ENCODE data around the gene RAB3IL1.

GRCh38 chr11:61906522-61906909 is 10.8 kb downstream of the RAB3IL1 start:
- TF ChIP-seq REST (IDR thresholded peaks at IDR 0.05; ENCODE audit: low read depth), result no peak
- TF ChIP-seq CTCF (IDR thresholded peaks at IDR 0.05 in 2 of 3, conservative IDR thresholded peaks at IDR 0.05 in 1 of 3; ENCODE audit: borderline replicate concordance in 1 of 3, insufficient read depth in 1 of 3, low read depth in 2 of 3, low read length in 2 of 3), result no peak
- TF ChIP-seq EZH2 (IDR thresholded peaks at IDR 0.05), result no peak
- TF ChIP-seq ATF3 (IDR thresholded peaks at IDR 0.05), result no peak
- no peak for TF ChIP-seq EZH2phosphoT487 (IDR thresholded peaks at IDR 0.05; ENCODE audit: borderline replicate concordance)

Data from HCT116 (cell line).